Breast epithelium (tissue), 3 donors: Measurements from ENCODE around the gene AZGP1.
"Not testable (repeated sequence)": the region's sequence is repeated elsewhere in the genome, so short reads cannot be mapped to it uniquely, and the experiment has no call there.

Experiments
- CTCF ChIP-seq, 3 donors: fragments of 450-650 bp; IDR thresholded peaks; one replicate each; pipeline ENCODE4 v1.5.1; 2016 to 2017; ENCODE audit warnings: antibody characterized with exemption in 3 of 3, mild to moderate bottlenecking in 3 of 3, moderate library complexity in 3 of 3
- POLR2AphosphoS5 ChIP-seq, 3 donors: sonication (generic); formaldehyde crosslinking; IDR thresholded peaks; one replicate each; pipeline ENCODE4 v1.6.1; 2017; ENCODE audit warnings: antibody characterized with exemption in 3 of 3

GRCh38 chr7:99952649-99953048 is 23.2 kb downstream of the AZGP1 start:
- not testable (repeated sequence) for TF ChIP-seq POLR2AphosphoS5, CTCF (IDR thresholded peaks at IDR 0.05)
